Coronary artery (tissue), 2 donors: ENCODE data around the gene PCGF3.

Experiments used
- DNase-seq: peaks from one replicate; pipeline ENCODE4 v3.0.0-alpha.2; 2017; ENCODE audit warnings: low spot score
- H3K27ac ChIP-seq, 2 donors: fragments of 200-600 bp; sonication (generic); one replicate each; pipeline ENCODE4 v1.5.1; 2016 to 2019
- H3K4me3 ChIP-seq: fragments of 200-600 bp; sonication (generic); 2 replicates; pipeline ENCODE4 v1.5.1; 2016; ENCODE audit warnings: mild to moderate bottlenecking, moderate library complexity
- CTCF ChIP-seq: fragments of 200-600 bp; sonication (generic); IDR thresholded peaks from one replicate; pipeline ENCODE4 v1.5.1; 2019; ENCODE audit warnings: antibody characterized with exemption

PCGF3 gene

DNA sequence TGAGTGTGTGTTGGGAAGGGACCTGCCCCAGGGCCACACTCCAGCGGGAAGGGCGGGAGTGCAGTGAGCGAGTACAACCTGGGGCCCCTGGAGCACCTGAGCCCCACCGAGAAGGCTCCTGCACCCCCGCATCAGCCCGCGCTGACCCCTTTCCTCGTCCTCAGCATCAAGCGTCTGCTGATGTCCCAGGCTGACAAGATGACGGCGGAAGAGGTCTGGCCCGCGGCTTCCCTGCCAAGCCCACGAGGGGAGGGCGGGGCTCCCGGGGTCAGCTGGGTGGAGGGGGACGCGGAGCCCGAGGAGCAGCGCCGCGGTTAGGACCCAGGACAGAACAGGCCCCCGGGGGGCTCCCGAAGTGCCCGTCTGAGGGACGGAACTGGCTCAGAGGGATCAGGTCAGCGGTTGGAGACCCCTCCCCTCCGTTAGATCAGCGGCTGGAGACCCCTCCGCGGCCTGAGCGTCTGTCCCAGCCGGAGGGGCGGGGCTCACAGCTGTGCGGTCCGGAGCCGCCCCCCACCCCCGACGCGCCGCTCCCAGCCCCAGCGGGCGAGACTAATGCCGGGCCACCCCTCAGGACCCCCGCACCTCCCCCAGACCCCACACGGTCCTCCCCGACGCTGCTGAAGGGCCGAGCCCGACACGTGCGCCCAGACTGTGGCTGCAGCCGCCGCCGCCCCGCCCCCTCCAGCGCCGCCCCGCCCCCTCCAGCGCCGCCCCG is 24.5 kb upstream of the PCGF3 start:
- Histone ChIP-seq H3K4me3 (peak overlapping the region; percentile 73), H3K27ac (no peak overlapping the region)
- TF ChIP-seq CTCF = no peak
- no peak for DNase-seq

GRCh38 chr4:681736-682451 is 23.7 kb upstream of the PCGF3 start:
- Histone ChIP-seq H3K4me3 (peak overlapping the region; percentile 73), H3K27ac (no peak overlapping the region)
- DNase-seq = no peak
- TF ChIP-seq CTCF = no peak

GRCh38 chr4:682490-683172 is 23.0 kb upstream of the PCGF3 start:
- no peak overlapping the region for H3K27ac ChIP-seq
- no peak overlapping the region for H3K4me3 ChIP-seq
- no peak for TF ChIP-seq CTCF
- no peak for DNase-seq

GRCh38 chr4:683247-683897 is 22.3 kb upstream of the PCGF3 start:
- TF ChIP-seq CTCF = no peak
- no peak for DNase-seq
- no peak overlapping the region for H3K27ac ChIP-seq
- no peak overlapping the region for H3K4me3 ChIP-seq

- no peak for DNase-seq
- peak overlapping the region in 1 of 2 donors; percentile 32 for H3K27ac ChIP-seq
- TF ChIP-seq CTCF = peak; percentile 23
- no peak overlapping the region for H3K4me3 ChIP-seq
These were observed 21.5 kb upstream of the PCGF3 start for GRCh38 chr4:683982-684622.

DNA sequence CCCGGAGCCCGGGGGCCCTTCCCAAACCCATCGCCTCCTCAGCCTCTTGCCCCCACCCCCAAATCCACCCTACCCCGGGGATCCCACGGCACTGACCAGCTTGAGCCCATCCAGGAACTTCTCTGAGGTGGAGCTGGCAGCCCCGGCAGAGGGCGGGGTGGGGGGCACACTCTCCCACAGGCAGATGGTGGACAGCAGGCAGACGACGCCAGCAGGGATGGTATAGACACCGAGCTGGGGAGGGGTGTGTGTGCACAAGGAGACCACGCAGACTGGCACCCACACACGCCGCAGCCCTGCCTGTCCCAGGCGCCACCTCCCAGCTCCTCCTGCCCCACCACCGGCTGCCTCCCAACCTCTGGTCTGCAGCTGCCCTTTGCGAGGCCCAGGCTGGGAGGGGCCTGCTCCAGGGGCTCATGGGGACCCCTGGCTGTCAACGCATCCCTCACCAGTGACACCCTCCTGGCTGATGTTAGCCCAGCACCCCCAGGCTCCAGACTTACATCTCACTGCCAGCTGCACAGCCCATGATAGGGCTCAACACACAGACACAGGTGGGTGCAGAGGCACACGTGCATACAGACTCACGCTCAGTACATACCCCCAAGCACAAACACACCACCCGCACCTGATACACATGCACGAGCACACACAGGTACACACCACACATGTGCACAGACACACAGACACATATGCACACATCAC is 20.9 kb upstream of the PCGF3 start:
- TF ChIP-seq CTCF = no peak
- no peak for DNase-seq
- Histone ChIP-seq H3K4me3 (no peak overlapping the region), H3K27ac (no peak overlapping the region)
